ENCODE data around the gene EHBP1. TPM values are rescaled to one million over a fixed set of nuclear protein-coding genes. Genes with fewer than 3 reads are reported as not detected.

EHBP1 gene
- total RNA-seq, 4 donors from 2014 or later = 52.6 to 167 (median 135) TPM

GRCh38 chr2:62787386-62787785, 81.9 kb downstream of the EHBP1 start:
- no peaks in the 10 kb centered on the region for H3K4me1 ChIP-seq
- H3K4me3 ChIP-seq = no peak overlapping the region
- intact Hi-C loops (cut with DNase I; ENCODE audit: low total_unique reads) = no loop called here
- no peaks in the 10 kb centered on the region for H3K36me3 ChIP-seq
- DNase-seq = no peak
- no peaks in the 10 kb centered on the region for H3K27me3 ChIP-seq
- H3K27ac ChIP-seq = no peak overlapping the region
- no peaks in the 10 kb centered on the region for H3K9me3 ChIP-seq
- peak in 3 of 4 experiments; percentile 13 to 27 (median 18) for TF ChIP-seq CTCF (IDR thresholded peaks at IDR 0.05)
- TF ChIP-seq POLR2A (IDR thresholded peaks at IDR 0.05) = no peak

GRCh38 chr2:62789518-62789917, 84.0 kb downstream of the EHBP1 start:
- peaks cover 0 to 7% of the 10 kb centered on the region in 2 donors for H3K4me1 ChIP-seq
- no peak for DNase-seq
- intact Hi-C loops (cut with DNase I; ENCODE audit: low total_unique reads) = no loop called here
- TF ChIP-seq CTCF (IDR thresholded peaks at IDR 0.05) = no peak
- no peak for TF ChIP-seq POLR2A (IDR thresholded peaks at IDR 0.05)
- no peak overlapping the region for H3K27ac ChIP-seq
- no peaks in the 10 kb centered on the region for H3K36me3 ChIP-seq
- no peaks in the 10 kb centered on the region for H3K9me3 ChIP-seq
- no peaks in the 10 kb centered on the region for H3K27me3 ChIP-seq
- H3K4me3 ChIP-seq = no peak overlapping the region

- intact Hi-C loops (cut with DNase I; ENCODE audit: low total_unique reads) = no loop called here
Measured at GRCh38 chr2:62789918-62790317, 84.4 kb downstream of the EHBP1 start.

GRCh38 chr2:62792408-62792807, 86.9 kb downstream of the EHBP1 start:
- TF ChIP-seq CTCF (IDR thresholded peaks at IDR 0.05) = no peak
- no peak for TF ChIP-seq POLR2A (IDR thresholded peaks at IDR 0.05)
- Histone ChIP-seq H3K36me3 (no peaks in the 10 kb centered on the region), H3K4me3 (no peak overlapping the region), H3K27ac (no peak overlapping the region), H3K27me3 (no peaks in the 10 kb centered on the region), H3K4me1 (peaks cover 0 to 10% of the 10 kb centered on the region in 2 donors), H3K9me3 (no peaks in the 10 kb centered on the region)
- intact Hi-C loops (cut with DNase I; ENCODE audit: low total_unique reads) = no loop called here
- no peak for DNase-seq

More at GRCh38 chr2:62789918-62790317, 84.4 kb downstream of the EHBP1 start:
- Histone ChIP-seq H3K36me3 (no peaks in the 10 kb centered on the region), H3K4me3 (no peak overlapping the region), H3K27me3 (no peaks in the 10 kb centered on the region), H3K9me3 (no peaks in the 10 kb centered on the region), H3K4me1 (peaks cover 0 to 10% of the 10 kb centered on the region in 2 donors), H3K27ac (no peak overlapping the region)
- no peak for DNase-seq
- TF ChIP-seq POLR2A (IDR thresholded peaks at IDR 0.05) (no peak), CTCF (IDR thresholded peaks at IDR 0.05) (no peak)

GRCh38 chr2:62793213-62793612, 87.7 kb downstream of the EHBP1 start:
- Histone ChIP-seq H3K9me3 (no peaks in the 10 kb centered on the region), H3K27me3 (no peaks in the 10 kb centered on the region), H3K36me3 (no peaks in the 10 kb centered on the region), H3K27ac (no peak overlapping the region), H3K4me1 (peaks cover 0 to 10% of the 10 kb centered on the region in 2 donors), H3K4me3 (no peak overlapping the region)
- no peak for DNase-seq
- intact Hi-C loops (cut with DNase I; ENCODE audit: low total_unique reads) = no loop called here
- TF ChIP-seq POLR2A (IDR thresholded peaks at IDR 0.05) (no peak), CTCF (IDR thresholded peaks at IDR 0.05) (no peak)

Measured in uterus (tissue), 4 donors.